Naive B cell (primary cell): ENCODE measurements around the gene TNS2. TPM values are rescaled to one million over a fixed set of nuclear protein-coding genes. Genes with fewer than 3 reads are reported as not detected.
"Not testable (repeated sequence)": the region's sequence is repeated elsewhere in the genome, so short reads cannot be mapped to it uniquely, and the experiment has no call there.

Experiments used
- ATAC-seq, 2 donors: fragments of 150-1000 bp; cut with Tn5 transposase; 2 replicates each; pipeline ENCODE4 v1.10.0; 2021; ENCODE audit warnings: low read depth in 2 of 2, mild to moderate bottlenecking in 2 of 2, moderate library complexity in 2 of 2
- DNase-seq: peaks from one replicate; pipeline ENCODE4 v3.0.0; 2022
- H3K27ac Mint-ChIP-seq, 6 donors: one replicate each; pipeline ENCODE4 v1.8.0; 2020 to 2022; ENCODE audit warnings: mild to moderate bottlenecking in 6 of 6, mixed read lengths in 6 of 6, moderate library complexity in 5 of 6, inconsistent platforms in 2 of 6
- H3K27me3 Mint-ChIP-seq, 3 donors: one replicate each; pipeline ENCODE4 v1.8.0; 2021 to 2022; ENCODE audit warnings: mixed read lengths in 3 of 3, mild to moderate bottlenecking in 1 of 3
- H3K36me3 Mint-ChIP-seq, 2 donors: one replicate each; pipeline ENCODE4 v1.8.0; 2020 to 2022; ENCODE audit warnings: mixed read lengths in 2 of 2, inconsistent platforms in 1 of 2, mild to moderate bottlenecking in 1 of 2
- H3K4me1 Mint-ChIP-seq, 3 donors: one replicate each; pipeline ENCODE4 v1.8.0; 2020 to 2022; ENCODE audit warnings: mixed read lengths in 3 of 3, inconsistent platforms in 1 of 3, mild to moderate bottlenecking in 1 of 3, moderate library complexity in 1 of 3
- H3K4me3 Mint-ChIP-seq, 8 donors: one replicate each; pipeline ENCODE4 v1.8.0; 2020 to 2022; ENCODE audit warnings: mild to moderate bottlenecking in 8 of 8, mixed read lengths in 8 of 8, moderate library complexity in 8 of 8, inconsistent platforms in 2 of 8
- H3K9me3 Mint-ChIP-seq, 7 donors: one replicate each; pipeline ENCODE4 v1.8.0; 2020 to 2022; ENCODE audit warnings: mixed read lengths in 7 of 7, mild to moderate bottlenecking in 5 of 7, inconsistent platforms in 2 of 7, moderate library complexity in 1 of 7
- polyA plus RNA-seq, 6 donors: library from polyadenylated mRNA; unstranded; fragments of 300-500 nt; fragmentation: Illumina TruSeq; gene quantifications; one replicate each; pipeline ENCODE4 v1.2.3, GENCODE V29; 2021; ENCODE audit warnings: low read depth in 6 of 6

The TNS2 gene
- polyA plus RNA-seq, 6 donors from 2014 or later = 0.05 to 0.91 (median 0.47) TPM; not detected in 1

DNA sequence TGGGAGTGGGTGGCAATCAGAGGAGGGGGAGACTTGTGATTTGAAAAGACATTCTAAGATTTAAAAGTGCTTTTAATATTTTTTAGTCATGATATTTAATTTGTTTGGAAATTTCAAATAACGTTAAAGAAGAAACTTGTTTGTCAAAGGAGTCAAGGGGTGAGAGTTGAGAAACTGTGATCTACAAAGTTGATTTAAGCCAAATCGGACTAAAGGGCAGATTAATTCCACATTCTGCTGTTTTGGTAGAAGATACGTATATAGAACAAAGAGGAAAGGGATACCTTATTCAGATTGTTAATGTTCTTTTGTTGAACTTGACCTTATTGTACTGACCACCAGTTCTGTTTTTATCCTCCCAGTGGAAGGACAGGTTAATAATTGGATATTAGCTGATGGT is 36.9 kb upstream of the TNS2 start:
- DNase-seq (no peak), ATAC-seq (no peak)
- Mint-ChIP-seq H3K4me3 (no peak overlapping the region), H3K27ac (peak overlapping the region in 1 of 6 donors; percentile 29), H3K36me3 (peaks cover 0 to 13% of the 10 kb centered on the region in 2 donors), H3K4me1 (peaks cover 19 to 58% (median 24%) of the 10 kb centered on the region in 3 donors), H3K9me3 (no peaks in the 10 kb centered on the region), H3K27me3 (no peaks in the 10 kb centered on the region)

- Mint-ChIP-seq H3K27me3 (no peaks in the 10 kb centered on the region), H3K9me3 (no peaks in the 10 kb centered on the region), H3K4me3 (no peak overlapping the region), H3K4me1 (peaks cover 15 to 41% (median 15%) of the 10 kb centered on the region in 3 donors), H3K36me3 (peaks cover 8 to 18% of the 10 kb centered on the region in 2 donors), H3K27ac (peak overlapping the region in 1 of 6 donors; percentile 57)
- ATAC-seq (no peak), DNase-seq (no peak)
Measured at GRCh38 chr12:53014709-53015108, 35.2 kb upstream of the TNS2 start.

GRCh38 chr12:53025250-53025649 is 24.6 kb upstream of the TNS2 start:
- H3K36me3 Mint-ChIP-seq = peaks cover 24 to 26% of the 10 kb centered on the region in 2 donors
- H3K27ac Mint-ChIP-seq = peak overlapping the region in 1 of 6 donors; percentile 14
- DNase-seq (no peak), ATAC-seq (no peak)
- H3K27me3 Mint-ChIP-seq = no peaks in the 10 kb centered on the region
- H3K4me3 Mint-ChIP-seq = no peak overlapping the region
- H3K4me1 Mint-ChIP-seq = peaks cover 0 to 13% (median 0%) of the 10 kb centered on the region in 3 donors
- no peaks in the 10 kb centered on the region for H3K9me3 Mint-ChIP-seq

GRCh38 chr12:53027014-53027413 is 22.9 kb upstream of the TNS2 start:
- H3K4me1 Mint-ChIP-seq = peaks cover 0 to 12% (median 0%) of the 10 kb centered on the region in 3 donors
- H3K9me3 Mint-ChIP-seq, DNase-seq, H3K27ac Mint-ChIP-seq, H3K27me3 Mint-ChIP-seq, ATAC-seq, H3K4me3 Mint-ChIP-seq: not testable (repeated sequence)
- H3K36me3 Mint-ChIP-seq = peaks cover 23% of the 10 kb centered on the region in 2 donors

DNA sequence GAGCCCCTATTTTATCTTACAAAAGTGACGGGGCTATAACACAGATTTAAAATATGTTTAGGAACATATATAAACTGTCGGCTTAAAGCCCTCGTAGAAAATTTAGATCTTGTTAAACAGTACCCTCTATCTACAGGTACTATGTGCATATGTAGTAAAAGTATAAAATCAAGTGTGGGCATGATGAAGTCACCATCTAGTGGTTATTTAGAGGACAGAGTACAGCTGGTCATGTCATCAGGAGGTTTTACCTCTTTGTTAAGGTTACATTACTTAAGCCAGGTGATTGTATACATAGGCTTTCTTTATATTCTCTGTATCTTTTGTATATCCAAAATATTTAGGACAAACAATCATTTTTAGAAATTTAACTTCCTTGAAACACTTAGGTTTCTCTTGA is 18.2 kb upstream of the TNS2 start:
- Mint-ChIP-seq H3K27me3 (no peaks in the 10 kb centered on the region), H3K36me3 (peaks cover 14 to 21% of the 10 kb centered on the region in 2 donors), H3K9me3 (no peaks in the 10 kb centered on the region), H3K4me3 (no peak overlapping the region), H3K27ac (no peak overlapping the region), H3K4me1 (peaks cover 0 to 6% (median 0%) of the 10 kb centered on the region in 3 donors)
- DNase-seq (no peak), ATAC-seq (no peak)

DNA sequence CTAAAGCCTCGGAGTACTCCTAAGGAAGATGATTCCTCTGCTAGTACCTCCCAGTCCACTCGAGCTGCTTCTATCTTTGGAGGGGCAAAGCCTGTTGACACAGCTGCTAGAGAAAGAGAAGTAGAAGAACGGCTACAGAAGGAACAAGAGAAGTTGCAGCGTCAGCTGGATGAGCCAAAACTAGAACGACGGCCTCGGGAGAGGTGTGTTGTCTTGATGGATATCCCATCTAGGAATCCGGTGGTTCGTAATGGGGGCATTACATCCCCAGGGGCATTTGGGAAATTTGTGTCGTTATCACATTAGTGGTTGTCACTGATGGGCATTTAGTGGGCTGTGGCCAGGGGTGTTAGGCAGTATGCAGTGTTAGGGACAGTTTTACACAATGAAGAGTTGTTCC is 16.0 kb upstream of the TNS2 start:
- H3K27me3 Mint-ChIP-seq, DNase-seq, H3K4me1 Mint-ChIP-seq, H3K4me3 Mint-ChIP-seq, ATAC-seq, H3K9me3 Mint-ChIP-seq: not testable (repeated sequence)
- Mint-ChIP-seq H3K27ac (peak overlapping the region in 1 of 6 donors; percentile 70), H3K36me3 (peaks cover 5 to 18% of the 10 kb centered on the region in 2 donors)

- ATAC-seq = no peak
- peak overlapping the region in 2 of 6 donors; percentile 42 to 80 for H3K27ac Mint-ChIP-seq
- no peaks in the 10 kb centered on the region for H3K27me3 Mint-ChIP-seq
- peaks cover 8 to 22% of the 10 kb centered on the region in 2 donors for H3K36me3 Mint-ChIP-seq
- H3K9me3 Mint-ChIP-seq = no peaks in the 10 kb centered on the region
- no peak overlapping the region for H3K4me3 Mint-ChIP-seq
- DNase-seq = no peak
- H3K4me1 Mint-ChIP-seq = peaks cover 2 to 7% (median 4%) of the 10 kb centered on the region in 3 donors
Measured at GRCh38 chr12:53034459-53034858, 15.4 kb upstream of the TNS2 start.

DNA sequence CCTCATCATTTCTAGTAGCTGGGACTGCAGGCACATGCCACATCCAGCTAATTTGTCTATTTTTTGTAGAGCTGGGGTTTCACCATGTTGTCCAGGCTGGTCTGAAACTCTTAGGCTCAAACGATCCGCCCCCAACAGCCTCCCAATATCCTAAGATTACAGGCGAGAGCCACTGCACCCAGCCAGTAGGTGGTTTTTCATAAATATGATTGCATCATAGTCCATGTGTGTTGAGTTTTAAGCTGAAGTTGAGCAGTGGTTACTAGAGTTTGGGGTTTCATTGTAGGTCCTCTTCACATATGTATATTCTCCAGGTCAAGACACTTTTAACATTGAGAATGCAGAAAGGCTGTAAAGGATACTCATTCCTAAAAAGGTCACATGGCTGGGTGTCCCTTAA is 13.1 kb upstream of the TNS2 start:
- Mint-ChIP-seq H3K4me3 (no peak overlapping the region), H3K9me3 (no peaks in the 10 kb centered on the region), H3K4me1 (peaks cover 2 to 7% (median 4%) of the 10 kb centered on the region in 3 donors), H3K36me3 (peaks cover 8 to 26% of the 10 kb centered on the region in 2 donors), H3K27me3 (no peaks in the 10 kb centered on the region), H3K27ac (no peak overlapping the region)
- DNase-seq = no peak
- ATAC-seq = no peak

DNA sequence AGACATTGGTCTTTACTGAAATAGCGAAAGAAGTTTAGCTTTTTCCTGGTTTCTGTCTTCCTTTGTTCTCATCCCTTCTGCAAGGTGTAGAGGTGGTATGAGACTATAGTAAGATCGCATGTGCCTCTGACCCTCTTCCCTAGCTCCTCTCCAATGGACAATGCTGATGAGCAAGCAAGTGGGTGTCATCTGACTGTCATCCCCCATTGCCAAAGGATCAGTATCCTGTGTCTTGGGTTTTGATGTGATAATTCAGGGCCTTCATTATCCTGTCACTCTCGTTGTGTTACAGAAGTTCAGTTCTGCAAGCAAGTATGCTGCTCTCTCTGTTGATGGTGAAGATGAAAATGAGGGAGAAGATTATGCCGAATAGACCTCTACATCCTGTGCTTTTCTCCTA is 10.0 kb upstream of the TNS2 start:
- DNase-seq (no peak), ATAC-seq (no peak)
- Mint-ChIP-seq H3K36me3 (peaks cover 8 to 15% of the 10 kb centered on the region in 2 donors), H3K9me3 (no peaks in the 10 kb centered on the region), H3K4me1 (peaks cover 4 to 13% (median 8%) of the 10 kb centered on the region in 3 donors), H3K4me3 (no peak overlapping the region), H3K27ac (peak overlapping the region in 1 of 6 donors; percentile 57), H3K27me3 (no peaks in the 10 kb centered on the region)

GRCh38 chr12:53042607-53043454 is 7.0 kb upstream of the TNS2 start:
- Mint-ChIP-seq H3K4me1 (peaks cover 16 to 23% (median 19%) of the 10 kb centered on the region in 3 donors), H3K36me3 (peaks cover 8 to 11% of the 10 kb centered on the region in 2 donors), H3K9me3 (no peaks in the 10 kb centered on the region), H3K27me3 (no peaks in the 10 kb centered on the region), H3K27ac (peak overlapping the region in 2 of 6 donors; percentile 67 to 89), H3K4me3 (peak overlapping the region in 1 of 8 donors; percentile 62)
- DNase-seq = no peak
- ATAC-seq = no peak

GRCh38 chr12:53044052-53044581 is 5.7 kb upstream of the TNS2 start:
- no peaks in the 10 kb centered on the region for H3K9me3 Mint-ChIP-seq
- DNase-seq = no peak
- H3K27ac Mint-ChIP-seq = no peak overlapping the region
- H3K4me3 Mint-ChIP-seq = peak overlapping the region in 1 of 8 donors; percentile 48
- peaks cover 12 to 18% (median 15%) of the 10 kb centered on the region in 3 donors for H3K4me1 Mint-ChIP-seq
- no peaks in the 10 kb centered on the region for H3K27me3 Mint-ChIP-seq
- H3K36me3 Mint-ChIP-seq = peaks cover 0 to 5% of the 10 kb centered on the region in 2 donors
- no peak for ATAC-seq

GRCh38 chr12:53044896-53045695 is 4.8 kb upstream of the TNS2 start:
- H3K27ac Mint-ChIP-seq = no peak overlapping the region
- DNase-seq = no peak
- no peak for ATAC-seq
- no peaks in the 10 kb centered on the region for H3K27me3 Mint-ChIP-seq
- H3K36me3 Mint-ChIP-seq = no peaks in the 10 kb centered on the region
- peaks cover 12 to 18% (median 15%) of the 10 kb centered on the region in 3 donors for H3K4me1 Mint-ChIP-seq
- H3K9me3 Mint-ChIP-seq = no peaks in the 10 kb centered on the region
- H3K4me3 Mint-ChIP-seq = peak overlapping the region in 4 of 8 donors; percentile 92 to 99 (median 95)

GRCh38 chr12:53045696-53046045 is 4.2 kb upstream of the TNS2 start:
- Mint-ChIP-seq H3K36me3 (no peaks in the 10 kb centered on the region), H3K27ac (peak overlapping the region in 1 of 6 donors; percentile 89), H3K27me3 (no peaks in the 10 kb centered on the region), H3K4me1 (peaks cover 13 to 18% (median 15%) of the 10 kb centered on the region in 3 donors), H3K4me3 (peak overlapping the region in 7 of 8 donors; percentile 87 to 99 (median 94)), H3K9me3 (no peaks in the 10 kb centered on the region)
- DNase-seq = no peak
- no peak for ATAC-seq
